Neutrophil (primary cell): Measurements from ENCODE around the gene IGLON5.

Source experiments
- H3K27ac ChIP-seq: fragments of 200-600 bp; sonication (generic); 2 replicates; pipeline ENCODE4 v1.5.1; 2016; ENCODE audit warnings: mild to moderate bottlenecking, moderate library complexity
- H3K27me3 ChIP-seq: fragments of 200-600 bp; sonication (generic); 2 replicates; pipeline ENCODE4 v1.6.0; 2016; ENCODE audit warnings: mild to moderate bottlenecking
- H3K36me3 ChIP-seq: fragments of 200-600 bp; sonication (generic); 2 replicates; pipeline ENCODE4 v1.5.1; 2017
- H3K4me1 ChIP-seq, 2 experiments: fragments of 200-600 bp in 1 of 2; sonication (generic) in 1 of 2; 1 replicate in 1 of 2; 2 replicates in 1 of 2; pipeline versions ENCODE4 v1.5.1 to v1.6.1; 2013 to 2016; ENCODE audit warnings: low read depth in 1 of 2, low read length in 1 of 2, mild to moderate bottlenecking in 1 of 2, moderate library complexity in 1 of 2; ENCODE audit not compliant: control insufficient read depth in 1 of 2, insufficient read depth in 1 of 2
- H3K4me3 ChIP-seq, 2 experiments: fragments of 200-600 bp in 1 of 2; sonication (generic) in 1 of 2; 1 replicate in 1 of 2; 2 replicates in 1 of 2; pipeline ENCODE4 v1.5.1; 2013 to 2016; ENCODE audit warnings: low read depth in 1 of 2, low read length in 1 of 2, mild to moderate bottlenecking in 1 of 2, moderate library complexity in 1 of 2
- H3K9me3 ChIP-seq: fragments of 200-600 bp; sonication (generic); 2 replicates; pipeline ENCODE4 v1.5.1; 2016
- CTCF ChIP-seq: fragments of 200-600 bp; sonication (generic); IDR thresholded peaks from 2 replicates; pipeline ENCODE4 v1.5.1; 2016; ENCODE audit warnings: antibody characterized with exemption

The IGLON5 gene

GRCh38 chr19:51377422-51377821 is 66.0 kb downstream of the IGLON5 start:
- TF ChIP-seq CTCF: no peak
- Histone ChIP-seq H3K4me3 (no peak overlapping the region), H3K36me3 (no peaks in the 10 kb centered on the region), H3K27ac (no peak overlapping the region), H3K9me3 (no peaks in the 10 kb centered on the region), H3K27me3 (no peaks in the 10 kb centered on the region), H3K4me1 (peaks cover 39 to 46% of the 10 kb centered on the region in 2 experiments)

- H3K4me1 ChIP-seq: peaks cover 14 to 16% of the 10 kb centered on the region in 2 experiments
- no peak overlapping the region for H3K4me3 ChIP-seq
- H3K27me3 ChIP-seq: no peaks in the 10 kb centered on the region
- H3K9me3 ChIP-seq: no peaks in the 10 kb centered on the region
- H3K36me3 ChIP-seq: no peaks in the 10 kb centered on the region
- no peak overlapping the region for H3K27ac ChIP-seq
- no peak for TF ChIP-seq CTCF
Observed at GRCh38 chr19:51380379-51380778, 68.9 kb downstream of the IGLON5 start.
